ENCODE measurements around the gene FARSA. TPM values are rescaled to one million over a fixed set of nuclear protein-coding genes. Genes with fewer than 3 reads are reported as not detected.
"Not testable (repeated sequence)": the region's sequence is repeated elsewhere in the genome, so short reads cannot be mapped to it uniquely, and the experiment has no call there.

The FARSA gene
- total and polyA plus RNA-seq, 2 donors (not counting 3 experiments of a cell fraction or from before 2014, with no cell fraction given): 51.8 to 77.4 TPM

DNA sequence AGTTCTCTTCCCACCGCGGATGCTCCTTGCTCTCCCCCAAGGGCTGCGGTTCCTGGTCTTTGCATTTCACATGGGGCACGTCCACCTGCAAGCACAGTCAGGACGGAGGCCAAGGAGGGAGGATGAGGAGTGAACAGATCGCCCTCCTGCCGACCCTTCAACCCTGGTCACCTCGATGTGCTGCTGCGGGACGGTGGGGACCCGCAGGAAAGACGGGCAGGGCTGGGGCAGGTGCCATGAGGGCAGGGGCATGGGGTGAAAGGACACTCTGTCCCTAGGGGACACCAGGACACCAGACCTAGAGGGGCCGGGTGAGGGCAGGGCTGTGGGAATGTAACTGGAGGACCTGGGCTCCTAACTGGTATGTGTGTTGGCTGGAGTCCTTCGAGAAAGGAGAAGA lies 15.3 kb downstream of the FARSA start:
- DNase-seq (ENCODE audit: low read depth, low spot score) (no peak), FAIRE-seq (no peak)
- TF ChIP-seq JUN (IDR thresholded peaks at IDR 0.05; ENCODE audit: borderline replicate concordance, insufficient read depth, insufficient read length, low read depth) (no peak), EZH2 (IDR thresholded peaks at IDR 0.05; ENCODE audit: borderline replicate concordance, low read depth, low read length, severe bottlenecking) (no peak), MYC (IDR thresholded peaks at IDR 0.05; ENCODE audit: low read depth, low read length) (no peak)
- TF ChIP-seq, protein P1, sequence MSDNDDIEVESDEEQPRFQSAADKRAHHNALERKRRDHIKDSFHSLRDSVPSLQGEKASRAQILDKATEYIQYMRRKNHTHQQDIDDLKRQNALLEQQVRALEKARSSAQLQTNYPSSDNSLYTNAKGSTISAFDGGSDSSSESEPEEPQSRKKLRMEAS (IDR thresholded peaks at IDR 0.05; ENCODE audit: insufficient read depth, insufficient read length): no peak
- H4K20me1 ChIP-seq (replicated peaks; ENCODE audit: control insufficient read depth, extremely low read depth, insufficient read depth, low read length): no peaks in the 10 kb centered on the region
- no peaks in the 10 kb centered on the region for H3K9me3 ChIP-seq (replicated peaks; ENCODE audit: control insufficient read depth, insufficient read depth, low read length)
- H3K9me1 ChIP-seq (replicated peaks; ENCODE audit: control insufficient read depth, extremely low read depth, insufficient read depth, low read length): no peaks in the 10 kb centered on the region
- no peak overlapping the region for H2AFZ ChIP-seq (ENCODE audit: low read depth, low read length)
- intact Hi-C loops (cut with micrococcal nuclease) (loop anchor here (2.0 kb wide), 1 partner anchor 37 kb away; the partner anchor contains the start of gene DNASE2), dilution Hi-C loops (cut with MboI; ENCODE audit: extremely low pct_ligation_motif_present, low sequenced_read_pairs) (no loop called here)
- POLR2A ChIA-PET: no interaction called here
- no TSS peak for BruUV-seq (replicated peaks)
- CTCF ChIA-PET: no interaction called here
- H3K79me2 ChIP-seq (ENCODE audit: control insufficient read depth, insufficient read depth, low read length): no peaks in the 10 kb centered on the region
- peaks cover 3% of the 10 kb centered on the region in 2 experiments for H3K27me3 ChIP-seq (ENCODE audit: control insufficient read depth in 2 of 2, insufficient read depth in 2 of 2, low read length in 2 of 2)
- no peak overlapping the region for H3K9ac ChIP-seq (replicated peaks; ENCODE audit: extremely low read depth, insufficient read depth, low read length)
- no peak overlapping the region for H3K27ac ChIP-seq (ENCODE audit: insufficient read depth, low read depth, low read length)
- no peaks in the 10 kb centered on the region for H3K4me1 ChIP-seq (ENCODE audit: control insufficient read depth, extremely low read depth, insufficient read depth, low read length)
- peaks cover 0 to 10% of the 10 kb centered on the region in 2 experiments for H3K36me3 ChIP-seq (ENCODE audit: control insufficient read depth in 2 of 2, extremely low read depth in 1 of 2, insufficient read depth in 2 of 2, low read length in 2 of 2)
- no peak overlapping the region for H3K4me2 ChIP-seq (ENCODE audit: insufficient read depth, low read length)
- H3K4me3 ChIP-seq (replicated peaks in 1 of 3; ENCODE audit: insufficient read depth in 1 of 3, low read depth in 1 of 3, low read length in 3 of 3): no peak overlapping the region

DNA sequence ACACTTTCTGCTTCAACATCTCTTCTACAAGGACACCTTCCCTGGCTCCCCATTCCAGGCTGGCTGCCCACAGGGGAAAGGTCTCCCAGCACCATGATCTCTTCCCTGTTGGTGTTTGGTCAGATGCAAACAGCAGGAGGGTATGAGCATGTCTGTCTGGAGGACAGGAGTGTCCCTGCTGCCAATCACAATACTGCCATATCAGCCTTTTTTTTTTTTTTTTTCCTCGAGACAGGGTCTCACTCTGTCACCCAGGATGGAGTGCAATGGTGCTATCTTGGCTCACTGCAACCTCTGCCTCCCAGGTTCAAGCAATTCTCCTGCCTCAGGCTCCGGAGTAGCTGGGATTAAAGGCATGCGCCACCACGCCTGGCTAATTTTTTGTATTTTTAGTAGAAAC lies 17.7 kb downstream of the FARSA start:
- H3K79me2 ChIP-seq (ENCODE audit: control insufficient read depth, insufficient read depth, low read length); FAIRE-seq; H3K4me3 ChIP-seq (replicated peaks in 1 of 3; ENCODE audit: insufficient read depth in 1 of 3, low read depth in 1 of 3, low read length in 3 of 3); H3K36me3 ChIP-seq (ENCODE audit: control insufficient read depth in 2 of 2, extremely low read depth in 1 of 2, insufficient read depth in 2 of 2, low read length in 2 of 2); H4K20me1 ChIP-seq (replicated peaks; ENCODE audit: control insufficient read depth, extremely low read depth, insufficient read depth, low read length); H3K27ac ChIP-seq (ENCODE audit: insufficient read depth, low read depth, low read length); H3K9me3 ChIP-seq (replicated peaks; ENCODE audit: control insufficient read depth, insufficient read depth, low read length); H2AFZ ChIP-seq (ENCODE audit: low read depth, low read length); H3K9ac ChIP-seq (replicated peaks; ENCODE audit: extremely low read depth, insufficient read depth, low read length); DNase-seq (ENCODE audit: low read depth, low spot score); dilution Hi-C loops (cut with MboI; ENCODE audit: extremely low pct_ligation_motif_present, low sequenced_read_pairs); H3K9me1 ChIP-seq (replicated peaks; ENCODE audit: control insufficient read depth, extremely low read depth, insufficient read depth, low read length); H3K27me3 ChIP-seq (ENCODE audit: control insufficient read depth in 2 of 2, insufficient read depth in 2 of 2, low read length in 2 of 2); CTCF ChIA-PET; H3K4me2 ChIP-seq (ENCODE audit: insufficient read depth, low read length); H3K4me1 ChIP-seq (ENCODE audit: control insufficient read depth, extremely low read depth, insufficient read depth, low read length); intact Hi-C loops (cut with micrococcal nuclease); POLR2A ChIA-PET; BruUV-seq (replicated peaks): not testable (repeated sequence)

Data from endothelial cell of umbilical vein (primary cell).